ENCODE data around the gene KCTD4.
A peak's percentile ranks its signal among the peaks of the same experiment; 100 is the strongest.
"Not testable (repeated sequence)": the region's sequence is repeated elsewhere in the genome, so short reads cannot be mapped to it uniquely, and the experiment has no call there.

KCTD4 gene

DNA sequence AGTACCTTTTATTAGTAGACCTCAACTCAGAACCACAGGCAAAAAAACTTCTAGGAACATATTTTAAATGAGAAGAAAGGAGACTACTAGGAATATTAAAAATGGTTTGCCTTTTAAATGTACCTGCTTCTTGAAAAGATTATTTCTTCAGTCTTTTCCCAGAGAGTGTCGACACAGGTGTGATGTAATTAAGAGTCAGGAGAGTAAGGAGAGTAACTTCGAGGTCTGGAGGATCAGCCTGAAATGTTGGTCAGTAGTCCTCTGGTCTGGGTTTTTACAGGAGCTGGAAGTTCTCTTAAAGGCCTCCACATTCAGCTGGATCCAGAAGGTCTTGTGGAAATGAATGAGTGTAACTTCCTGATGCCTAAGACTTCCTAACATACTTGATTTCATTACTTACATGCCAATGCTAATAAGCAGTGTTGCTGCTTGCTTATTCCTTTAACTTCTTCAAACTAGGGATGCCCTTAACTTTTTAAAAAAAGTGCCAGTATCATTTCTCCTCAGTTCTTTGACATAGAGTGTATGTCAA lies at the start of gene KCTD4:
Gene KCTD4, minus strand, starts transcription at position 345 of the 532 bp plus-strand sequence. CDS start 6,478 bp downstream, outside the sequence.
- intact Hi-C loops (cut with DNase I), result no loop called here
- no peak for DNase-seq

DNA sequence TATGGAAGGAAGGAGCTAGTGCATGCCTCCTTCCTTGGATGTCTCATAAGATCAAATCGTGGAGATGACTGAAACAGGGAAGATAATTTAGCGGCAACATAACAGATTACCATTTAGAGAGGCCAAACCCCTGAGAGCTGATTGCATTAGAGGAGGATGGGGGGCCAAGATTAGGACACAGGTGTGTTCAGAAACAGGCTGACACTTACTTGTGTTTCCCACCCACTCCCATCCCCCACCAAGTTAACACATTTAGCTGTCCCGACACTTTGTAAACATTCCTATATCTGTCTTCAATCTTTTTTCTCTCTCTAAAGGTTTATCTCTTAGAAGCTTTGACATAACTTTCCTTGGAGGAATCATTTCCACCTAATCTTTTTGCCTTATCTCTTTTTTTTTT lies 48.8 kb upstream of the KCTD4 start:
- intact Hi-C loops (cut with DNase I), result no loop called here

GRCh38 chr13:45244736-45245135 lies 43.9 kb upstream of the KCTD4 start:
- DNase-seq; intact Hi-C loops (cut with DNase I): not testable (repeated sequence)

More for the DNA sequence above, 48.8 kb upstream of the KCTD4 start:
- no peak for DNase-seq

GRCh38 chr13:45243077-45243476 lies 42.2 kb upstream of the KCTD4 start:
- intact Hi-C loops (cut with DNase I), result no loop called here

DNA sequence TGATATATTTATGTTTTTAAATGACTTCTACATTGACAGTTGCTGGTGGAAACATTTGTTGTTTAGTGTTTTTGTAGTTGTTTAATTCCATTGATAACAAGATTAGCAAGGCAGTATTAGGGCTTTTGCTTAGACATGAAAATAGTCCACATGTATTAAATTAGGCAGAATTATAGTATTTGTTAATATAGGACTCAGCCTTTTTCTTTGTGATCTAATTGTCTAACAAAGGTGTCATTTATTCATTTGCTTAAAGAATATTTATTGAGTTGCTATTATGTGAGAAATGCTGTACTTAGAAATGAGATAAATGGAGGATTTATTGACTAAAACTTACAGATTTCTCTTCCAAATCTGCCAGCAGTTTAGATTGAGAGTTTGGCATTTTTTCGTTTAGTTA lies 41.7 kb upstream of the KCTD4 start:
- intact Hi-C loops (cut with DNase I), result no loop called here
- DNase-seq, result no peak

More at GRCh38 chr13:45243077-45243476, 42.2 kb upstream of the KCTD4 start:
- no peak for DNase-seq

DNA sequence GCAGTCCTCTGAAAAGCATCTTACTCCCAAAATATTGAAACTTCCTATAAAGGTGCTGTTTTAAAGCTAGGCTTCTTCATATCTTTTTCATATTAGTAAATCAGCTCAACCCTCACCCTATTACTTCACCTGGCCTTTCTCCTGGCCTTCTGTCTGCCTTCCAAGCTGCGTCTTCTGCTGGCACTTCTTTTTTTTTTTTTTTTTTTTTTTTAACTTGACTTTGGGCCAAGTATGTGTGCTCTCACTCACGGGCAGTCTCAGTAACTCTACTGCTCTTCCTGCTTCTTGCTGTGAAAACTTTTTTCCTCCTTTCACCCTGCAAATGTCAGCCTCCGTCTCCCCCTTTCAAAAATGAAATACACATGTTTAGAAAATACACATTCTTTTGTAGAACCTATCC lies 41.2 kb upstream of the KCTD4 start:
- DNase-seq, result no peak
- intact Hi-C loops (cut with DNase I), result no loop called here

DNA sequence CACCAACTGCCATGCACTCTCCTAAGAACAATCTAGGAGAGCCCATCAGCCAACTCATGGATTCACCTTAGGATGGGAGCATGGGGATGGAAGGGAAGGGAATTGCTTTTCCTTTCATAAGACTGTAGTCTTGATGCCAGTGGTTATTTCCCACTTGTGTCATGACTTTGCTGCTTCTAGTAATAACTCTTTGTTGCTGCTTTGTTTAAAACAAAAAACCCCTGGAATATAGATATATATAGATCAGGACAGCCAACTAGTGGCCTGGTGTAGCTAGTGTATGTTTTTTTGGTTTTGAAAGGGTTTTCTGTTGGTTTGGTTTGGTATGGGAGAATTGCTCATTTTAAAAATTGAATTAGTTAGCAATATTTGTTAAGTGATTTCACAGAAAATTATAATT lies 39.3 kb upstream of the KCTD4 start:
- DNase-seq, result no peak
- intact Hi-C loops (cut with DNase I), result no loop called here

- no peak for DNase-seq
- intact Hi-C loops (cut with DNase I), result no loop called here
Measured at GRCh38 chr13:45238945-45239795, 38.3 kb upstream of the KCTD4 start.

DNA sequence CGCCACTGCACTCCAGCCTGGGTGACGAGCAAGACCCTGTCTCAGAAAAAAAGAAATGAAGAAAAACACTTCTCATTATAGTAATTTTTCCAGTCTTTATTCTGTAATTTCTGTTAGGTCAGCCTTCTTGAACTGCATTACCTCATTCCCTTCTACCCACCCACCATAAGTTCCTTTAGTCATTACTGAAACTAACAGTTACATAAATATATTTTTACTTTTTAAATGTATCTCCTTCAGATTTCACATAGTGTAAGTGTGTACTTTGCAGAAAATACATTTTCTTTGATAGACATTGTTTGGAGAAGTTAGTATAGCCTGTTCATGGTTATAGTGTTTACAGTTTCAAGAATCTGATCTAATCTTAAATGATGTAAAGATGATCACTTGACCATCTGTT lies 31.7 kb upstream of the KCTD4 start:
- intact Hi-C loops (cut with DNase I), result no loop called here
- no peak for DNase-seq

- intact Hi-C loops (cut with DNase I), result no loop called here
- DNase-seq, result no peak
Measured at GRCh38 chr13:45231722-45232121, 30.9 kb upstream of the KCTD4 start.

- no peak for DNase-seq
- intact Hi-C loops (cut with DNase I), result no loop called here
Measured at GRCh38 chr13:45231305-45231704, 30.5 kb upstream of the KCTD4 start.

GRCh38 chr13:45229172-45229571 lies 28.3 kb upstream of the KCTD4 start:
- intact Hi-C loops (cut with DNase I), result no loop called here
- peak in 26 of 42 donors; percentile 6 to 68 (median 44) for DNase-seq

DNA sequence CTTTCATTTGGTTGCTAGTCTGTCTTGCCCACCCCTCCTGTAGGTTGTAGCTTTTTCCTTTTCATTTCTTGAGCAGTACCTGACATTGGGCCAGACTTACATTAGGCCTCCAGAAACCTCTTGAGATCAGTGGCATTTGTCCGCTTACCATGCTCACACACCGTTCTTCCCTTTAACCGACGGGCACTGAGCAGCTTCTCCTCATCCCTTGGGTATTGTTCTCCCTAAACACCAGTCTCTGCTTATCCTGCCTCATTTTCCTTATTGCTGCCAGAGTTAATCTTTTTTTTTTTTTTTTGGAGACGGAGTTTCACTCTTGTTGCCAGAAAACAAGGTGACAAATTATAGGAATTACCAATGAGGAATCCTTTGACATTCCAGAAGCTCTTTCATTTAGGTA lies 27.2 kb upstream of the KCTD4 start:
- DNase-seq, result no peak
- intact Hi-C loops (cut with DNase I), result no loop called here

DNA sequence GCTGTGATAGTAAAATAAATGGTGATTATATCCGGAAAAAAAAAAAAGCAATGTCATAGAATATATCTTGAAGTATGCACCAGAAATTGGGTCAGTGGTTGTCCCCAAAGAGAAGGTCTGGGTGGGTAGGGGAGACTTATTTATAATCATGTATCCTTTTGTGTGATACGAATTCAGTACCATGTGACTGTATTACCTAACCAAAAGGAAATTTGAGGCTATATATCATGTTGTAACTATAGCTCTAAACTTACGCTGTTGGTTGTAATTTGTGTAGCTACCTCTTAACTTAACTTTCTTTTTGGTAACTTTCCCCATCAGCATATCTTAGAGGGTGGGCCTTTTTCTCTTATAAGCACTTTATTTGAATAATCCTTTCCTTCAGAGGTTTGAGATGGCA lies 25.2 kb upstream of the KCTD4 start:
- DNase-seq, result no peak
- intact Hi-C loops (cut with DNase I), result no loop called here

DNA sequence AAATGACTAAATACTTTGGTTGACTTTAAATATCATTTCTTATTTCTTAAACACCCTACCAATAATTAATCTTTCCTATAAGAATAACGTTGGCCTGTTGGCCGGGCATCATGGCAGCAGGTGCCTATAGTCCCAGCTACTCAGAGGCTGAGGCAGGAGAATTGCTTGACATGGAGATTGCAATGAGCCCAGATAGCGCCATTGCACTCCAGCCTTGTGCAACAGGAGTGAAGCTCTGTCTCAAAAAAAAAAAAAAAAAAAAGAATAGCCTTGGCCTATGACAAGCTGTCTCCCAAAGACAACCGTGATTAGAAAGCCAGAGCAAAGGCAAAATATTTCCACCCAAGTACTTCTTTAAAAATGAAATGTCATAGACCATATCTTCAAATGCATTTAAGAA lies 24.5 kb upstream of the KCTD4 start:
- no peak for DNase-seq
- intact Hi-C loops (cut with DNase I), result no loop called here

DNA sequence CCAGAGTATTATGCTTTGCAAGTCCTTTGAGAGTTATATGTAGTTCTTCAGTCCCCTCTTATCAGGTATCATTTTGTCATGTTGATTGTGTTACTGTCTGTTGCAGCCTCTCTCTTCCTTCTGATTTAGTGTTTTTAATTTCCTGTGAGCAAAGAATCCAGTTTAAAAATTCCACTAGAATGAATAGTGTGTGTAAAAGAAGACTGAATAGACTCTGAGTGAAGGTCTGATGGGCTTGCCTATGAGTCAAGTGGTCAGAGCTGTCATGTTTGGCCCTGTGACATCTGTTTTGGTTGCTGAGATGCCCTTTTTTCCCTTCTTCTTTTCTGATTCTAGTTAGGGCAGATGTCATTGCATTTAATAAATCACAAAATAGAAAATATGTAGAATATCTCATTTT lies 23.3 kb upstream of the KCTD4 start:
- intact Hi-C loops (cut with DNase I), result no loop called here
- no peak for DNase-seq

- intact Hi-C loops (cut with DNase I), result no loop called here
- no peak for DNase-seq
Measured at GRCh38 chr13:45222919-45223318, 22.1 kb upstream of the KCTD4 start.

DNA sequence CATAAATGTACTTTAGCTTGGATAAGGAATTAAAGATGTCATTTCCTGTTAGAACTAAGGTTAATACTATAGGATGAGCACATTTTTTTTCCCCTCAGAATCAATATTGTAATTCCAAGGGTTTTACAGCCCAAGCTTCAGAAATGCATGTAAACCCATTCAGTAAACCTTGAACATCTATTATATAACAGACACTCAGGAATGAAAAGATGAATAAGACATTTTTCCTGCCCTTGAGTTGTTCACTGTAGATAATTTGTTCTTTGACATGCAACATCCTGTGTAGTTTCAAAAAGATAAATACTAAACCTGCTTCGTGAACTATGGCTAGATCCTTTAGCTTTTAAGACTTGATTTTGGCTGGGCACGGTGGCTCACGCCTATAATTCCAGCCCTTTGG lies 21.7 kb upstream of the KCTD4 start:
- intact Hi-C loops (cut with DNase I), result no loop called here
- no peak for DNase-seq

DNA sequence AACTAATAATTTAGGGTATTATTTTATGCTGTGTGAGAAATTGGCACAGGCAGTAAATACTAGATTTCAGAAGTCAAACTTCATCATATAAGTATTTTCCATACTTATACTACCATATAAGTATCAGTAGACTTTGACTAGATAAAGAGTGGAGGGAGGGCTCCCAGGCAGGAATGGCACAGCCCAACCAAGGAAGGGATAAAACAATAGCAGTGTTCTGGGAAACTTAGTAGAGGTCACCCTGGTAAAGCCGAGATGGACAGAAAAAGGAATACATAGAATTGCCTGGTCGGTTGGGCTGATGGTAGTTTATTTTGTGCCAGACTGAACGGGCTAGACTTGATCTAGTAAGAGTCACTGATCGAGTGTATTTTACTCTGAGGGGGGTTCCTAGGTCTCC lies 19.6 kb upstream of the KCTD4 start:
- intact Hi-C loops (cut with DNase I), result no loop called here
- no peak for DNase-seq

GRCh38 chr13:45219938-45220375 lies 19.1 kb upstream of the KCTD4 start:
- DNase-seq, result peak in 1 of 42 donors; percentile 31
- intact Hi-C loops (cut with DNase I), result no loop called here

Data from head of caudate nucleus (tissue), 42 donors.